CD4-positive, alpha-beta T cell treated with Interleukin-21 for 1 hour (primary cell): ENCODE data around the gene IRF2.

Experiments
- DNase-seq: peaks from one replicate; pipeline ENCODE4 v3.0.0-alpha.2; 2020

IRF2 gene

GRCh38 chr4:184404047-184404446 lies 70.3 kb downstream of the IRF2 start:
- no peak for DNase-seq

- DNase-seq, result no peak
Observed at GRCh38 chr4:184403384-184403781, 71.0 kb downstream of the IRF2 start.

- no peak for DNase-seq
Observed at GRCh38 chr4:184402740-184403383, 71.5 kb downstream of the IRF2 start.

- DNase-seq, result no peak
Observed at GRCh38 chr4:184402239-184402638, 72.1 kb downstream of the IRF2 start.

GRCh38 chr4:184401397-184402171 lies 72.8 kb downstream of the IRF2 start:
- DNase-seq, result no peak

GRCh38 chr4:184400891-184401290 lies 73.5 kb downstream of the IRF2 start:
- DNase-seq, result no peak

- no peak for DNase-seq
Observed at GRCh38 chr4:184400375-184400870, 73.9 kb downstream of the IRF2 start.

- DNase-seq, result no peak
Observed at GRCh38 chr4:184399512-184399908, 74.8 kb downstream of the IRF2 start.

GRCh38 chr4:184398741-184399511 lies 75.4 kb downstream of the IRF2 start:
- no peak for DNase-seq

GRCh38 chr4:184397516-184398163 lies 76.7 kb downstream of the IRF2 start:
- DNase-seq, result no peak

GRCh38 chr4:184396570-184397515 lies 77.5 kb downstream of the IRF2 start:
- DNase-seq, result no peak

- DNase-seq, result no peak
Observed at GRCh38 chr4:184395971-184396391, 78.4 kb downstream of the IRF2 start.

GRCh38 chr4:184395451-184395917 lies 78.9 kb downstream of the IRF2 start:
- no peak for DNase-seq

- DNase-seq, result no peak
Observed at GRCh38 chr4:184392748-184393559, 81.4 kb downstream of the IRF2 start.

GRCh38 chr4:184392316-184392715 lies 82.0 kb downstream of the IRF2 start:
- DNase-seq, result no peak

GRCh38 chr4:184389978-184390900 lies 84.1 kb downstream of the IRF2 start:
- no peak for DNase-seq

GRCh38 chr4:184388106-184388505 lies 86.2 kb downstream of the IRF2 start:
- DNase-seq, result no peak

- no peak for DNase-seq
Observed at GRCh38 chr4:184387351-184387750, 87.0 kb downstream of the IRF2 start.

GRCh38 chr4:184386271-184386781 lies 88.0 kb downstream of the IRF2 start:
- DNase-seq, result no peak
